WTC11 (cell line): Measurements from ENCODE around the gene MTLN.
"Not testable (repeated sequence)": the region's sequence is repeated elsewhere in the genome, so short reads cannot be mapped to it uniquely, and the experiment has no call there.

Experiments
- EMX1 ChIP-seq: fragments of 250-450 bp; sonication (Bioruptor Pico); IDR thresholded peaks from 2 replicates; pipeline ENCODE4 v1.8.0; 2021; ENCODE audit warnings: mild to moderate bottlenecking
- FOXP4 ChIP-seq: sonication (generic); formaldehyde crosslinking; IDR thresholded peaks from 2 replicates; pipeline ENCODE4 v1.8.0; 2022; ENCODE audit warnings: mild to moderate bottlenecking, missing genetic modification reagents
- IRF1 ChIP-seq: sonication (generic); formaldehyde crosslinking; IDR thresholded peaks from 2 replicates; pipeline ENCODE4 v1.8.0; 2023; ENCODE audit warnings: missing genetic modification reagents
- TCF7 ChIP-seq: sonication (generic); formaldehyde crosslinking; IDR thresholded peaks from 2 replicates; pipeline ENCODE4 v1.8.0; 2022; ENCODE audit warnings: mild to moderate bottlenecking, low read depth, missing genetic modification reagents, moderate library complexity
- TF ChIP-seq, protein P1 (sequence below): fragments of 200-600 bp; IDR thresholded peaks from 2 replicates; pipeline ENCODE4 v1.8.0; 2022; ENCODE audit warnings: antibody characterized with exemption
- TF ChIP-seq, protein P2 (sequence below): sonication (generic); formaldehyde crosslinking; IDR thresholded peaks from 2 replicates; pipeline ENCODE4 v1.8.1; 2022; ENCODE audit warnings: mild to moderate bottlenecking, missing genetic modification reagents, moderate library complexity, borderline replicate concordance
- TF ChIP-seq, protein P3 (sequence below): sonication (generic); formaldehyde crosslinking; IDR thresholded peaks from 2 replicates; pipeline ENCODE4 v1.8.1; 2022; ENCODE audit warnings: low read depth, mild to moderate bottlenecking, moderate library complexity, missing genetic modification reagents, borderline replicate concordance
- TF ChIP-seq, protein P4 (sequence below): sonication (generic); formaldehyde crosslinking; IDR thresholded peaks from 2 replicates; pipeline ENCODE4 v1.8.0; 2023; ENCODE audit warnings: missing genetic modification reagents, mild to moderate bottlenecking, borderline replicate concordance
- TF ChIP-seq, protein P5 (sequence below): sonication (generic); formaldehyde crosslinking; IDR thresholded peaks from 2 replicates; pipeline ENCODE4 v1.8.1; 2023; ENCODE audit warnings: mild to moderate bottlenecking, missing genetic modification reagents

DNA sequence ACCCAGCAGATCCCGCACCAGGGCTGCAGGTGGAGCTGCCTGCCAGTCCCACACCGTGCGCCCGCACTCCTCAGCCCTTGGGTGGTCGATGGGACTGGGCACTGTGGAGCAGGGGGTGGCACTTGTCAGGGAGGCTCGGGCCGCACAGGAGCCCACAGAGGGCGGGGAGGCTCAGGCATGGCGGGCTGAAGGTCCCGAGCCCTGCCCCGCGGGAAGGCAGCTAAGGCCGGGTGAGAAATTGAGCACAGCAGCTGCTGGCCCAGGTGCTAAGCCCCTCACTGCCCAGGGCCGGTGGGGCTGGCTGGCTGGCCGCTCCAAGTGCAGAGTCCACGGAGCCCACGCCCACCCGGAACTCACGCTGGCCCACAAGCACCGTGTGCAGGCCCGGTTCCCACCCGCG, 22.2 kb downstream of the MTLN start:
- TF ChIP-seq, protein P1, sequence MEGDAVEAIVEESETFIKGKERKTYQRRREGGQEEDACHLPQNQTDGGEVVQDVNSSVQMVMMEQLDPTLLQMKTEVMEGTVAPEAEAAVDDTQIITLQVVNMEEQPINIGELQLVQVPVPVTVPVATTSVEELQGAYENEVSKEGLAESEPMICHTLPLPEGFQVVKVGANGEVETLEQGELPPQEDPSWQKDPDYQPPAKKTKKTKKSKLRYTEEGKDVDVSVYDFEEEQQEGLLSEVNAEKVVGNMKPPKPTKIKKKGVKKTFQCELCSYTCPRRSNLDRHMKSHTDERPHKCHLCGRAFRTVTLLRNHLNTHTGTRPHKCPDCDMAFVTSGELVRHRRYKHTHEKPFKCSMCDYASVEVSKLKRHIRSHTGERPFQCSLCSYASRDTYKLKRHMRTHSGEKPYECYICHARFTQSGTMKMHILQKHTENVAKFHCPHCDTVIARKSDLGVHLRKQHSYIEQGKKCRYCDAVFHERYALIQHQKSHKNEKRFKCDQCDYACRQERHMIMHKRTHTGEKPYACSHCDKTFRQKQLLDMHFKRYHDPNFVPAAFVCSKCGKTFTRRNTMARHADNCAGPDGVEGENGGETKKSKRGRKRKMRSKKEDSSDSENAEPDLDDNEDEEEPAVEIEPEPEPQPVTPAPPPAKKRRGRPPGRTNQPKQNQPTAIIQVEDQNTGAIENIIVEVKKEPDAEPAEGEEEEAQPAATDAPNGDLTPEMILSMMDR = not testable (repeated sequence)
- TF ChIP-seq, protein P2, sequence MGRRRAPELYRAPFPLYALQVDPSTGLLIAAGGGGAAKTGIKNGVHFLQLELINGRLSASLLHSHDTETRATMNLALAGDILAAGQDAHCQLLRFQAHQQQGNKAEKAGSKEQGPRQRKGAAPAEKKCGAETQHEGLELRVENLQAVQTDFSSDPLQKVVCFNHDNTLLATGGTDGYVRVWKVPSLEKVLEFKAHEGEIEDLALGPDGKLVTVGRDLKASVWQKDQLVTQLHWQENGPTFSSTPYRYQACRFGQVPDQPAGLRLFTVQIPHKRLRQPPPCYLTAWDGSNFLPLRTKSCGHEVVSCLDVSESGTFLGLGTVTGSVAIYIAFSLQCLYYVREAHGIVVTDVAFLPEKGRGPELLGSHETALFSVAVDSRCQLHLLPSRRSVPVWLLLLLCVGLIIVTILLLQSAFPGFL (CRISPR knock-in tag) = not testable (repeated sequence)
- TF ChIP-seq, protein P3, sequence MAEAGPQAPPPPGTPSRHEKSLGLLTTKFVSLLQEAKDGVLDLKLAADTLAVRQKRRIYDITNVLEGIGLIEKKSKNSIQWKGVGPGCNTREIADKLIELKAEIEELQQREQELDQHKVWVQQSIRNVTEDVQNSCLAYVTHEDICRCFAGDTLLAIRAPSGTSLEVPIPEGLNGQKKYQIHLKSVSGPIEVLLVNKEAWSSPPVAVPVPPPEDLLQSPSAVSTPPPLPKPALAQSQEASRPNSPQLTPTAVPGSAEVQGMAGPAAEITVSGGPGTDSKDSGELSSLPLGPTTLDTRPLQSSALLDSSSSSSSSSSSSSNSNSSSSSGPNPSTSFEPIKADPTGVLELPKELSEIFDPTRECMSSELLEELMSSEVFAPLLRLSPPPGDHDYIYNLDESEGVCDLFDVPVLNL (CRISPR knock-in tag) = not testable (repeated sequence)
- TF ChIP-seq EMX1 (CRISPR knock-in tag); IRF1; TCF7 (CRISPR knock-in tag); FOXP4 (CRISPR knock-in tag): not testable (repeated sequence)
- TF ChIP-seq, protein P4, sequence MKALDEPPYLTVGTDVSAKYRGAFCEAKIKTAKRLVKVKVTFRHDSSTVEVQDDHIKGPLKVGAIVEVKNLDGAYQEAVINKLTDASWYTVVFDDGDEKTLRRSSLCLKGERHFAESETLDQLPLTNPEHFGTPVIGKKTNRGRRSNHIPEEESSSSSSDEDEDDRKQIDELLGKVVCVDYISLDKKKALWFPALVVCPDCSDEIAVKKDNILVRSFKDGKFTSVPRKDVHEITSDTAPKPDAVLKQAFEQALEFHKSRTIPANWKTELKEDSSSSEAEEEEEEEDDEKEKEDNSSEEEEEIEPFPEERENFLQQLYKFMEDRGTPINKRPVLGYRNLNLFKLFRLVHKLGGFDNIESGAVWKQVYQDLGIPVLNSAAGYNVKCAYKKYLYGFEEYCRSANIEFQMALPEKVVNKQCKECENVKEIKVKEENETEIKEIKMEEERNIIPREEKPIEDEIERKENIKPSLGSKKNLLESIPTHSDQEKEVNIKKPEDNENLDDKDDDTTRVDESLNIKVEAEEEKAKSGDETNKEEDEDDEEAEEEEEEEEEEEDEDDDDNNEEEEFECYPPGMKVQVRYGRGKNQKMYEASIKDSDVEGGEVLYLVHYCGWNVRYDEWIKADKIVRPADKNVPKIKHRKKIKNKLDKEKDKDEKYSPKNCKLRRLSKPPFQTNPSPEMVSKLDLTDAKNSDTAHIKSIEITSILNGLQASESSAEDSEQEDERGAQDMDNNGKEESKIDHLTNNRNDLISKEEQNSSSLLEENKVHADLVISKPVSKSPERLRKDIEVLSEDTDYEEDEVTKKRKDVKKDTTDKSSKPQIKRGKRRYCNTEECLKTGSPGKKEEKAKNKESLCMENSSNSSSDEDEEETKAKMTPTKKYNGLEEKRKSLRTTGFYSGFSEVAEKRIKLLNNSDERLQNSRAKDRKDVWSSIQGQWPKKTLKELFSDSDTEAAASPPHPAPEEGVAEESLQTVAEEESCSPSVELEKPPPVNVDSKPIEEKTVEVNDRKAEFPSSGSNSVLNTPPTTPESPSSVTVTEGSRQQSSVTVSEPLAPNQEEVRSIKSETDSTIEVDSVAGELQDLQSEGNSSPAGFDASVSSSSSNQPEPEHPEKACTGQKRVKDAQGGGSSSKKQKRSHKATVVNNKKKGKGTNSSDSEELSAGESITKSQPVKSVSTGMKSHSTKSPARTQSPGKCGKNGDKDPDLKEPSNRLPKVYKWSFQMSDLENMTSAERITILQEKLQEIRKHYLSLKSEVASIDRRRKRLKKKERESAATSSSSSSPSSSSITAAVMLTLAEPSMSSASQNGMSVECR (CRISPR knock-in tag) = not testable (repeated sequence)
- TF ChIP-seq, protein P5, sequence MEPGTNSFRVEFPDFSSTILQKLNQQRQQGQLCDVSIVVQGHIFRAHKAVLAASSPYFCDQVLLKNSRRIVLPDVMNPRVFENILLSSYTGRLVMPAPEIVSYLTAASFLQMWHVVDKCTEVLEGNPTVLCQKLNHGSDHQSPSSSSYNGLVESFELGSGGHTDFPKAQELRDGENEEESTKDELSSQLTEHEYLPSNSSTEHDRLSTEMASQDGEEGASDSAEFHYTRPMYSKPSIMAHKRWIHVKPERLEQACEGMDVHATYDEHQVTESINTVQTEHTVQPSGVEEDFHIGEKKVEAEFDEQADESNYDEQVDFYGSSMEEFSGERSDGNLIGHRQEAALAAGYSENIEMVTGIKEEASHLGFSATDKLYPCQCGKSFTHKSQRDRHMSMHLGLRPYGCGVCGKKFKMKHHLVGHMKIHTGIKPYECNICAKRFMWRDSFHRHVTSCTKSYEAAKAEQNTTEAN = not testable (repeated sequence)
